Measurements from ENCODE around the gene COL13A1.

- TF ChIP-seq, protein P1, sequence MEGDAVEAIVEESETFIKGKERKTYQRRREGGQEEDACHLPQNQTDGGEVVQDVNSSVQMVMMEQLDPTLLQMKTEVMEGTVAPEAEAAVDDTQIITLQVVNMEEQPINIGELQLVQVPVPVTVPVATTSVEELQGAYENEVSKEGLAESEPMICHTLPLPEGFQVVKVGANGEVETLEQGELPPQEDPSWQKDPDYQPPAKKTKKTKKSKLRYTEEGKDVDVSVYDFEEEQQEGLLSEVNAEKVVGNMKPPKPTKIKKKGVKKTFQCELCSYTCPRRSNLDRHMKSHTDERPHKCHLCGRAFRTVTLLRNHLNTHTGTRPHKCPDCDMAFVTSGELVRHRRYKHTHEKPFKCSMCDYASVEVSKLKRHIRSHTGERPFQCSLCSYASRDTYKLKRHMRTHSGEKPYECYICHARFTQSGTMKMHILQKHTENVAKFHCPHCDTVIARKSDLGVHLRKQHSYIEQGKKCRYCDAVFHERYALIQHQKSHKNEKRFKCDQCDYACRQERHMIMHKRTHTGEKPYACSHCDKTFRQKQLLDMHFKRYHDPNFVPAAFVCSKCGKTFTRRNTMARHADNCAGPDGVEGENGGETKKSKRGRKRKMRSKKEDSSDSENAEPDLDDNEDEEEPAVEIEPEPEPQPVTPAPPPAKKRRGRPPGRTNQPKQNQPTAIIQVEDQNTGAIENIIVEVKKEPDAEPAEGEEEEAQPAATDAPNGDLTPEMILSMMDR (IDR thresholded peaks at IDR 0.05), result no peak
- no peak for TF ChIP-seq EP300 (IDR thresholded peaks at IDR 0.05)
These were observed 189.4 kb downstream of the COL13A1 start for GRCh38 chr10:69991151-69991550.
